PC-3 (cell line): ENCODE measurements around the gene TUBGCP3. TPM values are rescaled to one million over a fixed set of nuclear protein-coding genes. Genes with fewer than 3 reads are reported as not detected.

Source experiments
- ATAC-seq: fragments of 200-7000 bp; cut with Tn5 transposase; 2 replicates; pipeline ENCODE4 v1.9.1; 2020; ENCODE audit warnings: mild to moderate bottlenecking, moderate library complexity
- BruUV-seq: library from RNA; stranded (reverse); fragments of 400-500 nt; replicated peaks from 2 replicates; lab custom pipeline; 2021; lab: Mats Ljungman, UMichigan
- CTCF ChIA-PET: fragments of 300-600 bp; sonication (Branson Sonifier 250); formaldehyde crosslinking; loops from one replicate; lab custom pipeline; 2022; ENCODE audit warnings: antibody characterized with exemption; lab: Charles Lee
- POLR2A ChIA-PET: fragments of 300-600 bp; sonication (Branson Sonifier 250); formaldehyde crosslinking; loops from one replicate; lab custom pipeline; 2022; ENCODE audit warnings: antibody characterized with exemption; ENCODE audit not compliant: unreplicated experiment; lab: Charles Lee
- DNase-seq: peaks from one replicate; pipeline ENCODE4 v3.0.0-alpha.2; 2015
- H2AFZ ChIP-seq: fragments of 300-600 bp; sonication (generic); 2 replicates; pipeline ENCODE4 v1.6.0; 2016; ENCODE audit warnings: antibody characterized with exemption, low read length
- H3F3A ChIP-seq: fragments of 300-600 bp; sonication (generic); one replicate; pipeline ENCODE4 v1.6.0; 2017; ENCODE audit warnings: antibody characterized with exemption, low read length, control low read depth, mild to moderate bottlenecking; ENCODE audit not compliant: unreplicated experiment
- H3K27ac ChIP-seq: fragments of 300-600 bp; sonication (generic); 2 replicates; pipeline ENCODE4 v1.5.1; 2016; ENCODE audit warnings: mild to moderate bottlenecking, low read length
- H3K27me3 ChIP-seq: fragments of 300-600 bp; sonication (generic); 2 replicates; pipeline ENCODE4 v1.6.1; 2016; ENCODE audit warnings: low read length, mixed read lengths
- H3K36me3 ChIP-seq: fragments of 300-600 bp; sonication (generic); 2 replicates; pipeline ENCODE4 v1.6.1; 2016; ENCODE audit warnings: low read depth, mixed run types, low read length, mixed read lengths
- H3K4me1 ChIP-seq: fragments of 300-600 bp; sonication (generic); 2 replicates; pipeline ENCODE4 v1.5.1; 2016; ENCODE audit warnings: low read length; ENCODE audit not compliant: insufficient read depth
- H3K4me2 ChIP-seq: fragments of 300-600 bp; sonication (generic); 2 replicates; pipeline ENCODE4 v1.6.0; 2016; ENCODE audit warnings: low read length
- H3K4me3 ChIP-seq: fragments of 300-600 bp; sonication (generic); 2 replicates; pipeline ENCODE4 v1.5.1; 2016; ENCODE audit warnings: mild to moderate bottlenecking, low read length, mixed read lengths
- H3K79me2 ChIP-seq: fragments of 300-600 bp; sonication (generic); 2 replicates; pipeline ENCODE4 v1.6.1; 2017; ENCODE audit warnings: low read length, mixed read lengths
- H3K9ac ChIP-seq: fragments of 300-600 bp; sonication (generic); 2 replicates; pipeline ENCODE4 v1.6.0; 2016; ENCODE audit warnings: mild to moderate bottlenecking, low read length
- H3K9me2 ChIP-seq: fragments of 300-600 bp; sonication (generic); replicated peaks from 2 replicates; pipeline ENCODE4 v1.6.1; 2016; ENCODE audit warnings: mixed run types, low read length, mixed read lengths
- H3K9me3 ChIP-seq: fragments of 300-600 bp; sonication (generic); 2 replicates; pipeline ENCODE4 v1.6.1; 2016; ENCODE audit warnings: low read length, mixed read lengths
- H4K20me1 ChIP-seq: fragments of 300-600 bp; sonication (generic); 2 replicates; pipeline ENCODE4 v1.6.1; 2016; ENCODE audit warnings: low read length, mixed read lengths
- CTCF ChIP-seq: fragments of 300-600 bp; sonication (generic); conservative IDR thresholded peaks from 2 replicates; pipeline ENCODE4 v1.5.1; 2017; ENCODE audit warnings: antibody characterized with exemption, low read depth, mild to moderate bottlenecking, low read length
- EZH2 ChIP-seq: fragments of 300-600 bp; sonication (generic); IDR thresholded peaks from one replicate; pipeline ENCODE4 v1.6.1; 2017; ENCODE audit warnings: antibody characterized with exemption, mild to moderate bottlenecking, low read length; ENCODE audit not compliant: unreplicated experiment
- EZH2phosphoT487 ChIP-seq: fragments of 300-600 bp; sonication (generic); IDR thresholded peaks from 2 replicates; pipeline ENCODE4 v1.6.1; 2018; ENCODE audit warnings: mild to moderate bottlenecking, antibody characterized with exemption, low read length, borderline replicate concordance
- intact Hi-C: fragments of 100-400 bp; cut with micrococcal nuclease; formaldehyde crosslinking; loops from 2 replicates; pipeline ENCODE4 v1.9.0; 2023
- total RNA-seq: library from RNA; depleted of rRNA; stranded (reverse); fragments of >200 nt; gene quantifications from 2 replicates; pipeline ENCODE4 v1.2.3, GENCODE V29; 2014

TUBGCP3 gene
- total RNA-seq, 1 experiment from 2014 or later: 25.8 TPM

GRCh38 chr13:112605531-112605990 lies 17.6 kb upstream of the TUBGCP3 start:
- Histone ChIP-seq H3K27me3 (peaks cover 17% of the 10 kb centered on the region), H3K9me3 (no peaks in the 10 kb centered on the region), H3K9ac (peak overlapping the region; percentile 40; the same call in 1 of the 2 replicates), H3F3A (no peaks in the 10 kb centered on the region), H2AFZ (peak overlapping the region; percentile 94), H3K4me1 (no peaks in the 10 kb centered on the region), H3K27ac (no peak overlapping the region), H3K79me2 (no peaks in the 10 kb centered on the region), H3K36me3 (no peaks in the 10 kb centered on the region), H4K20me1 (no peaks in the 10 kb centered on the region), H3K9me2 (no peaks in the 10 kb centered on the region), H3K4me2 (peak overlapping the region; percentile 89), H3K4me3 (peak overlapping the region; percentile 66)
- no TSS peak for BruUV-seq
- no peak for DNase-seq
- ATAC-seq: no peak
- ChIA-PET POLR2A (no interaction called here), CTCF (interaction anchor here (0.6 kb wide), 1 partner anchor 120 kb away, joined by 4 read pairs; no protein-coding TSS in a partner anchor)
- intact Hi-C loops: no loop called here
- TF ChIP-seq EZH2: no peak
- TF ChIP-seq CTCF: no peak
- TF ChIP-seq EZH2phosphoT487: no peak

GRCh38 chr13:112603641-112604225 lies 15.8 kb upstream of the TUBGCP3 start:
- Histone ChIP-seq H4K20me1 (no peaks in the 10 kb centered on the region), H3K27ac (no peak overlapping the region), H3K9ac (no peak overlapping the region), H3K36me3 (no peaks in the 10 kb centered on the region), H3F3A (no peaks in the 10 kb centered on the region), H3K4me2 (no peak overlapping the region), H3K9me2 (no peaks in the 10 kb centered on the region), H3K4me3 (no peak overlapping the region), H3K9me3 (no peaks in the 10 kb centered on the region), H3K4me1 (no peaks in the 10 kb centered on the region), H2AFZ (no peak overlapping the region), H3K27me3 (peaks cover 17% of the 10 kb centered on the region), H3K79me2 (no peaks in the 10 kb centered on the region)
- CTCF ChIA-PET: no interaction called here
- TF ChIP-seq EZH2 (no peak), EZH2phosphoT487 (no peak), CTCF (no peak)
- ATAC-seq (no peak), DNase-seq (peak; percentile 10)
- no TSS peak for BruUV-seq
- POLR2A ChIA-PET: no interaction called here
- intact Hi-C loops: no loop called here

- Histone ChIP-seq H3K4me1 (no peaks in the 10 kb centered on the region), H4K20me1 (no peaks in the 10 kb centered on the region), H3F3A (no peaks in the 10 kb centered on the region), H3K79me2 (no peaks in the 10 kb centered on the region), H3K9me2 (no peaks in the 10 kb centered on the region), H3K27me3 (peaks cover 21% of the 10 kb centered on the region), H2AFZ (no peak overlapping the region), H3K9ac (no peak overlapping the region), H3K27ac (no peak overlapping the region), H3K4me2 (no peak overlapping the region), H3K9me3 (no peaks in the 10 kb centered on the region), H3K4me3 (no peak overlapping the region), H3K36me3 (no peaks in the 10 kb centered on the region)
- BruUV-seq: no TSS peak
- CTCF ChIA-PET: no interaction called here
- ATAC-seq: no peak
- POLR2A ChIA-PET: no interaction called here
- DNase-seq: no peak
- intact Hi-C loops: no loop called here
- TF ChIP-seq EZH2 (no peak), CTCF (no peak), EZH2phosphoT487 (no peak)
These were observed 14.2 kb upstream of the TUBGCP3 start for GRCh38 chr13:112602189-112602588.
